ENCODE data around the gene AGPS.

AGPS gene

GRCh38 chr2:177383935-177384334 is 8.6 kb upstream of the AGPS start:
- ChIA-PET CTCF (interaction anchor here (0.8 to 1.5 kb wide), 6 partner anchors 9 to 380 kb away, joined by 3 to 5 read pairs (median 4); partner anchors contain the start of gene AGPS), POLR2A (no interaction called here)
- DNase-seq (ENCODE audit: extremely low spot score), result no peak
- no peak for TF ChIP-seq CTCF (IDR thresholded peaks at IDR 0.05; ENCODE audit: control extremely low read depth, extremely low read depth, low read depth, missing control alignments)

- CTCF ChIA-PET, result interaction anchor here (0.7 to 1.5 kb wide), 5 partner anchors 8 to 378 kb away, joined by 3 read pairs; no protein-coding TSS in a partner anchor
- no peak for TF ChIP-seq CTCF (IDR thresholded peaks at IDR 0.05; ENCODE audit: control extremely low read depth, extremely low read depth, low read depth, missing control alignments)
- POLR2A ChIA-PET, result no interaction called here
- DNase-seq (ENCODE audit: extremely low spot score), result no peak
Observed at GRCh38 chr2:177385151-177385550, 7.4 kb upstream of the AGPS start.

GRCh38 chr2:177391822-177392372 is 676 bp upstream of the AGPS start:
- ChIA-PET POLR2A (no interaction called here), CTCF (interaction anchor here (1.2 to 5.3 kb wide), 12 partner anchors 10 to 228 kb away, joined by 3 to 26 read pairs (median 6); partner anchors contain the start of gene NFE2L2)
- DNase-seq (ENCODE audit: extremely low spot score), result no peak
- TF ChIP-seq CTCF (IDR thresholded peaks at IDR 0.05; ENCODE audit: control extremely low read depth, extremely low read depth, low read depth, missing control alignments), result no peak

- ChIA-PET CTCF (interaction anchor here (0.7 to 5.3 kb wide), 12 partner anchors 9 to 229 kb away, joined by 3 to 26 read pairs (median 7); partner anchors contain the start of gene NFE2L2), POLR2A (no interaction called here)
- no peak for TF ChIP-seq CTCF (IDR thresholded peaks at IDR 0.05; ENCODE audit: control extremely low read depth, extremely low read depth, low read depth, missing control alignments)
- DNase-seq (ENCODE audit: extremely low spot score), result no peak
Observed at GRCh38 chr2:177393203-177393755, 706 bp downstream of the AGPS start.

- ChIA-PET CTCF (interaction anchor here (0.7 to 5.3 kb wide), 13 partner anchors 8 to 230 kb away, joined by 3 to 26 read pairs (median 6); partner anchors contain the start of gene NFE2L2), POLR2A (no interaction called here)
- no peak for TF ChIP-seq CTCF (IDR thresholded peaks at IDR 0.05; ENCODE audit: control extremely low read depth, extremely low read depth, low read depth, missing control alignments)
- no peak for DNase-seq (ENCODE audit: extremely low spot score)
Observed at GRCh38 chr2:177393824-177394593, 1.4 kb downstream of the AGPS start.

- CTCF ChIA-PET, result interaction anchor here (1.1 to 5.3 kb wide), 9 partner anchors 7 to 231 kb away, joined by 3 to 26 read pairs (median 9); partner anchors contain the start of gene NFE2L2
Observed at GRCh38 chr2:177394594-177394973, 2.0 kb downstream of the AGPS start.

More at GRCh38 chr2:177394594-177394973, 2.0 kb downstream of the AGPS start:
- no peak for TF ChIP-seq CTCF (IDR thresholded peaks at IDR 0.05; ENCODE audit: control extremely low read depth, extremely low read depth, low read depth, missing control alignments)
- DNase-seq (ENCODE audit: extremely low spot score), result no peak
- POLR2A ChIA-PET, result no interaction called here

Measured in GM10248 (cell line).